Mammary epithelial cell (primary cell): ENCODE data around the gene RHOB.

ENCODE experiments used
- CTCF ChIP-seq, 2 donors: IDR thresholded peaks in 1 of 2; conservative IDR thresholded peaks in 1 of 2; 2 replicates each; pipeline ENCODE4 v1.5.1; 2011 to 2012; ENCODE audit warnings: inconsistent platforms in 2 of 2, low read length in 2 of 2, mild to moderate bottlenecking in 2 of 2, control low read depth in 1 of 2, low read depth in 1 of 2; ENCODE audit not compliant: insufficient read depth in 1 of 2; ENCODE audit errors: extremely low read depth in 1 of 2
- EZH2 ChIP-seq: IDR thresholded peaks from 2 replicates; pipeline ENCODE4 v1.6.1; 2012; ENCODE audit warnings: low read length, inconsistent platforms, borderline replicate concordance

GRCh38 chr2:20487030-20487391 is 40.1 kb downstream of the RHOB start:
- TF ChIP-seq EZH2 (no peak), CTCF (conservative IDR thresholded peaks at IDR 0.05 in 1 of 2, IDR thresholded peaks at IDR 0.05 in 1 of 2; ENCODE audit: extremely low read depth in 1 of 2, insufficient read depth in 1 of 2, low read depth in 1 of 2, low read length in 2 of 2) (no peak)
